D721Med (cell line): ENCODE results near the gene NR1D2.
"Not testable (repeated sequence)": the region's sequence is repeated elsewhere in the genome, so short reads cannot be mapped to it uniquely, and the experiment has no call there.

Experiments
- DNase-seq: peaks from one replicate; pipeline ENCODE4 v3.0.0; 2011; ENCODE audit warnings: low spot score; ENCODE audit not compliant: insufficient read length
- FAIRE-seq: peaks from 2 replicates; lab custom pipeline; 2011; peaks lifted over from hg19 to GRCh38; lab: Jason Lieb, UNC
- TF ChIP-seq, protein P1 (sequence below): IDR thresholded peaks from 2 replicates; pipeline ENCODE4 v1.5.1; 2012; ENCODE audit warnings: mild to moderate bottlenecking, control low read depth; ENCODE audit not compliant: insufficient read depth; ENCODE audit errors: missing control alignments

The NR1D2 gene

DNA sequence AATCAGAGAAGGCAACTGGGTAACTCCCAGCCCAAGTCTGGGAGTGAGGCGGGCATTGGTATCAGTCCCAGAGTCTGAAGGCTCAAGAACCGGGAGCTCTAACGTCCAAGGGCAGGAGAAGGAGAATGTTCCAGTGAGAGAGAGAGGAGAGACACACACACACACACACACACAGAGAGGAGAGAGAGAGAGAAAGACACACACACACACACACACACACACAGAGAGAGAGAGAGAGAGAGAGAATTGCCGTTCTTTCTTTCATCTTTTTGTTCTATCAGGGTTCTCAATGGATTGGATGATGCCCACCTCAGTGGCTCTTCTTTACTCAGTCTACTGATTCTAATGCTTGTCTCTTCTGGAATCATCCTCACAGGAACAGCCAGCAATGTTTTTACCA, 57.0 kb downstream of the NR1D2 start:
- TF ChIP-seq, protein P1, sequence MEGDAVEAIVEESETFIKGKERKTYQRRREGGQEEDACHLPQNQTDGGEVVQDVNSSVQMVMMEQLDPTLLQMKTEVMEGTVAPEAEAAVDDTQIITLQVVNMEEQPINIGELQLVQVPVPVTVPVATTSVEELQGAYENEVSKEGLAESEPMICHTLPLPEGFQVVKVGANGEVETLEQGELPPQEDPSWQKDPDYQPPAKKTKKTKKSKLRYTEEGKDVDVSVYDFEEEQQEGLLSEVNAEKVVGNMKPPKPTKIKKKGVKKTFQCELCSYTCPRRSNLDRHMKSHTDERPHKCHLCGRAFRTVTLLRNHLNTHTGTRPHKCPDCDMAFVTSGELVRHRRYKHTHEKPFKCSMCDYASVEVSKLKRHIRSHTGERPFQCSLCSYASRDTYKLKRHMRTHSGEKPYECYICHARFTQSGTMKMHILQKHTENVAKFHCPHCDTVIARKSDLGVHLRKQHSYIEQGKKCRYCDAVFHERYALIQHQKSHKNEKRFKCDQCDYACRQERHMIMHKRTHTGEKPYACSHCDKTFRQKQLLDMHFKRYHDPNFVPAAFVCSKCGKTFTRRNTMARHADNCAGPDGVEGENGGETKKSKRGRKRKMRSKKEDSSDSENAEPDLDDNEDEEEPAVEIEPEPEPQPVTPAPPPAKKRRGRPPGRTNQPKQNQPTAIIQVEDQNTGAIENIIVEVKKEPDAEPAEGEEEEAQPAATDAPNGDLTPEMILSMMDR, result no peak
- no peak for DNase-seq
- FAIRE-seq, result no peak

DNA sequence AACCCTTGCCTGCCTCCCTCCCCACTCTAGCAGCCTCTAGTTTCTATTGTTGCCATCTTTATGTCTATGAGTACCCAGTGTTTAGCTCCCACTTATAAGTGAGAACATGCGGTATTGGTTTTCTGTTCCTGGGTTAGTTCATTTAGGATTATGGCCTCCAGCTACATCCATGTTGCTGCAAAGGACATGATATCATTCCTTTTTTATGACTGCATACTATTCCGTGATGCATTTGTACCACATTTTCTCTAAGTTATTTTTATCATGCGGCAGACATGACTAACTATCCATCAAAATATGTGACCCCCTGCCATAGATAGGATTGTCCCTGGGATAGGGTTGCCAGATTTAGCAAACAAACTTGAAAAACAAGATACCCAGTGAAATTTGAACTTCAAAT, 58.4 kb downstream of the NR1D2 start:
- no peak for FAIRE-seq

DNA sequence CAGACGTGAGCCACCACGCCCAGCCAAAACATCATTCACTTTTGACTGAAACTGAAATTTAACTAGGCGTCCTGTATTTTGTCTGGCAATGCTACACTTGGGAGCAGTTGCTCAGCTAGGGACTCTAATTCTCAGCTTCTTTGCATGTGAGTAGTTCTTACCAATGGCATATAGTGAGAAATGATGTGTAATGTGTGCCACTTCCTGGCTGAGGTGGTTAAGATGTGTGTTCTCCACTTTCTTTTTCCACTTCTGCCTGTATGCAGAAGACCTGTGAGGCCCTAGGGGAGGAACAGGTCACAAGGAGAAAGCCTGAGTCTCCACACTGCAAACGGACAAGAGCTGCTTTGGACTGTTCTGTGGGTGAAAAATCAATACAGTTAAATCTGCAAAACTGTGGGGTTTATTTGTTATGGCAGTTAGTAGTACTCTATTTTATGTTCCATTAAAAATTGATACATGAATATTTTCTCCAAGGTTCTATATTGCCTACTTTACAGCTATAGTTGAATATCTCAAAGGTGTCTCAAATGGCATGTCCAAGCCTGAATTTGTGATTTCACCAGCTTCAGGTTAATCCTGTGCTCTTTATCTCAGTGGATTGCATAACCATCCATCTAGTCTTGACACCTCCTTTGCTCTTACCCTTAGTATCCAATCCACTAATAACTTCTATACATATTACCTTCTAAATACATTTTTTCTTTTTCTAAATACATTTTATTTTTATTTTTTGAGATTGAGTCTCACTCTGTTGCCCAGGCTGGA, 59.3 kb downstream of the NR1D2 start:
- DNase-seq, result no peak
- no peak for FAIRE-seq
- TF ChIP-seq, protein P1, result no peak

More for the DNA sequence above, 58.4 kb downstream of the NR1D2 start:
- TF ChIP-seq, protein P1, result no peak
- DNase-seq, result no peak

DNA sequence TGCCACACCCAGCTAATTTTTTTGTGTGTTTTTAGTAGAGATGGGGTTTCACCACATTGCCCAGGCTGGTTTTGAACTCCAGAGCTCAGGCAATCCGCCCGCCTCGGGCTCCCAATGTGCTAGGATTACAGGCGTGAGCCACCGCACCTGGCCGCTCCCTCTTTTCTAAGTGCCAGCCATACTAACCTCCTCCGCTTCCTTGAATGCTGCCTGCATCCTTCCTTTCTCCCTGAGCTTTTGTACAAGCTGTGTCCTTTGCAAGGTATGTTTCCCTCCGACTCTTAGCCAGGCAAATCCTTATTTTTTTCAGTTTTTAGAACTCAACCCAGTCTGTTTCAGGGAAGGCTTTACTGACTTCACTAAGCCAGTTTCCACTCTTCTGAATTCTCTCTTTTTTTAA, 60.6 kb downstream of the NR1D2 start:
- DNase-seq (no peak), FAIRE-seq (no peak)
- TF ChIP-seq, protein P1, result no peak

DNA sequence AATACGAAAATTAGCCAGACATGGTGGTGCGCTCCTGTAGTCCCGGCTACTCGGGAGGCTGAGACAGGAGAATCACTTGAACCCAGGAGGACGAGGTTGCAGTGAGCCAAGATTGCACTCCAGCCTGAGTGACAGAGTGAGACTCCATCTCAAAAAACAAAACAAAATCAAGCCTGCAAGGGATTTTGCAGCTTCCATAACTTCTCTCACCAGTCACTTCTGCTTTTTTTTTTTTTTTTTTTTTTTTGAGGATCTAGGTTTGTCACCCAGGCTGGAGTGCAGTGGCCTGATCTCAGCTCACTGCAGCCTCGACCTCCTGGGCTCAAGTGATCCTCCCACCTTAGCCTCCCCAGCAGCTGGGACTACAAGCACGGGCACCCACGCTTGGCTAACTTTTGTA, 65.7 kb downstream of the NR1D2 start:
- not testable (repeated sequence) for FAIRE-seq

DNA sequence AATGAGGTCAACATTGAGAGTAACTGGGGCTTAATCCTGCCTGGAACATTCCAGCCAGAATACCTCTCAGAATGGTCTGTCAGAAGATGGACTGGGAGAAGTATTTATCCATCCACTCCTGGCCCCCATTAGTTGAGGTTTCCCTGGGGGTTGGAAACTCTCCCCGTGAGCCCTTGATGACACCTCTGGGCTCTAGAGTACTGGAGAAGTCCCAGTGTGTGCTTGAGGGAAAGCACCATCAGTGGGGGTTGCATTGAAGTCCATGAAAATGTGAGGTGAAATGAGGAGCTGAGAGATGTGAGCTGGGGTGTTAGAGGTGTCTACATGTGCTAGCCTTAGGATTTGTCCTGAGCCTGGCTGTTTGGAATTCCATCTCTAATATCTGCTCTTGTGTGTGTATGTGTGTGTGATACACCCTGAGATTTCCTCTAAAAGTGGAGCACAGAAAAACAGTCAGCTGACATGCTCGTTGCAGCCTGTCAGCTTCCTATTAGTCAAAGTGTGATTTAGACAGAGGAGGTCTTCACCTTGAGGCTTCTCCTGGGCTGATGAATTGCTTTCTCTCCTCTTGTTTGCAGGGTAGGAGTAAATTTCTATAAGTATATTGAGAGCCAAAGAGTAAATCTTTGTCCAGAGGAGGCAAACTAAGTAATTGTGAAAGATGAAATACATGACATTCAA, 67.6 kb downstream of the NR1D2 start:
- DNase-seq (no peak), FAIRE-seq (no peak)
- TF ChIP-seq, protein P1, result no peak

More for the DNA sequence above, 65.7 kb downstream of the NR1D2 start:
- DNase-seq, result not testable (repeated sequence)

DNA sequence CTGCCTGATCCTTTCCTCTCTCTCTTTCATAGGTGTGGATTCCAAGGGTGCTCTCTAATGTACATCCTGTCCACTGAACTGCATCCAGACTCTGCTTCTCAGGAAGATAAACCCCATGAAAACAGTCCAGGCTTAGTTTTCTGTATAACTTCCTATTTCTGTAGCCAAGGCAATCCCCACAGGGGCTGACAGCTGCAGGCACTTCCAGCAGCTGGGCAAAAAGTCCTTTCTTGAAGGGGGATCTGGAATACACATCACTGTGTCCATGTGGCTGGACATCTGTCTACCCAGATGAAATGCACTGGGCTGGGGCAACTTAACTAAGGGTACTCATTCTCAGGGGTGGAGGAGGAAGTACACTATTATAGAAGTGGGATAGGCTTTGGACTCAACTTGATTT, 72.2 kb downstream of the NR1D2 start:
- DNase-seq (no peak), FAIRE-seq (no peak)
- TF ChIP-seq, protein P1, result no peak
